ENCODE data around the gene XRCC5.
"Not testable (repeated sequence)": the region's sequence is repeated elsewhere in the genome, so short reads cannot be mapped to it uniquely, and the experiment has no call there.

Gene XRCC5

DNA sequence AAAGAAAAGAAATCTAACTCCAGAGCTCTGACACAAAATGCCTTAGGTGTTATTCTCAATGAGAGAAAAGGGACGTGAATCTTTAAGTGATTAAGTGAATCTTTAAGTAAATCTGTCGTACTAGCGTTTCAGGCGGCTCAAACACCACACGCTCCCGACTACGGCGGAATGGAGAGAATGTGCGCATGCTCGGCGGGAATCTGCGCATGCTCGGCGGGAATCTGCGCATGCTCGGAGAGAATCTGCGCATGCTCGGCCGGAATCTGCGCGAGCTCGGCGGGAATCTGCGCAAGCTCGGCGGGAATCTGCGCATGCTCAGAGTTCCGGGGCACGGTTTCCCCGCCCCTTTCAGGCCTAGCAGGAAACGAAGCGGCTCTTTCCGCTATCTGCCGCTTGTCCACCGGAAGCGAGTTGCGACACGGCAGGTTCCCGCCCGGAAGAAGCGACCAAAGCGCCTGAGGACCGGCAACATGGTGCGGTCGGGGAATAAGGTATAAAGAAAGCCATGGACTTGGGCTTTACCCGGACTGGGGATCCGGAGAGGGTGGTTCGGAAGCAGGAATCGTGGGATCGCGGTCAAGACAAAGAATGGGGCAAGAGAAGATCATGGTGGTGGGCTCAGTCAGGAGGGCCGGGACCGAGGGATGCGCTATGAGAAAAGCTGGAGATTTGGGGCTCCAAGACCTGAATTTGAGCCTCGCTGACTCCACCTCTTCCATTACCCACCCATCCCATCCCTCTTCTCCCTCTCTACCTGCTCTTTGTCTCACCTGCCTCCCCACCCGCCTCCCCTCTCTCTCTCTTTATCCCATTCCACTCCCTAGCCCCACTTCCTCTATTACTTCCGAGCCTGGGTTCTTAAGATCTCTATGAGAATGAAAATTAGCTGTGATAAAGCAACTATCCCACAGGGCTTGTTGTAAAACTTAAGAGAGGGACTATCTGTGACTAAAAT, at the start of gene XRCC5:
TSS of gene XRCC5 (plus strand) at position 382 of the 955 bp plus-strand sequence. CDS start at position 471, 89 bp downstream.
- DNase-seq: peak; percentile 64 to 97 (median 87)

DNA sequence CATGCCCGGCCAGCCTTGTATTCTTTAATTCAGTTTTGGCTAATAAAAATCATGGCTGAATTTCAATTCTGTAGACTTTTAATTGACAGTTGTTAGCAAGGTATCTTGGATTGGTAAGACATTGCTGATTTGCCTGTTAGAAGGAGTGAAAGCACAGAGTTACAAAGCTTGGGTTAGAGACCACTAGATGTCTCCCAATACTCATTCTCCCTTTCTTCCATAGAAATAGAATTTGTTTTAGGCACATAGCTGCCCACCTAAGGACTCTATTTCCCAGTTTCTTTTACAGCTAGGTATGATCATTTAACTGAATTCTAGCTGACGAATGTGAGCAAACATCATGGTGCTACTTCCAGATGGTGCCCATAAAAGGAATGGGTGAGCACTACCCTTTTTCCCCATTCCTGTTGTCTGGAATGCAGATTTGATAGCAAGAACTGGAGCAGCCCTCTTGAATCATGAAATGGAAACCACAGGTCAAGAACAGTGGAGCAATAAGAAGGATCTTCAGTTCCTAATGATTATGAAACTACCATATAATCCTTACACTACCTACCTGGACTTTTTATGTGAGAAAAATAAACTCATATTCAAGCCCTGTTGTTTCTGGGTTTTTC, 45.0 kb upstream of the XRCC5 start:
- no peak for DNase-seq

DNA sequence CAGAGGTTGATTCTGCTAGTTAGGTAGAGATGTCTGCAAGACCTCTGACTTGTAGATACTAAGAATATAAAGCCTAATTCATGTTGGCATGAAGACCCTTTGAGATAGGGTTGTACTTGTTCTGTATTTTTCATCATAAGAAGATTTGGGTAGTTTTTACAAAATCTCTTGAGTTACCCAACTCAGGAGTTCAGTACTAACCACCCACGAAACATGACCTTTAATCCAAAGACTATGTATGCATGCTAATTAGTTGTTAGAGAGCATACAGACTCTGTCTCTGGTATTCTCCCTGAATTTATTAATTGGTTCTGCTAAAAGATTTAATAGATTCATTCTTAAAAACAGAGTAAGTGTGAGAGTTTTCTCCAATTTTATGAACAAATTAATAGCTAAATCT, 44.5 kb upstream of the XRCC5 start:
- DNase-seq: no peak

DNA sequence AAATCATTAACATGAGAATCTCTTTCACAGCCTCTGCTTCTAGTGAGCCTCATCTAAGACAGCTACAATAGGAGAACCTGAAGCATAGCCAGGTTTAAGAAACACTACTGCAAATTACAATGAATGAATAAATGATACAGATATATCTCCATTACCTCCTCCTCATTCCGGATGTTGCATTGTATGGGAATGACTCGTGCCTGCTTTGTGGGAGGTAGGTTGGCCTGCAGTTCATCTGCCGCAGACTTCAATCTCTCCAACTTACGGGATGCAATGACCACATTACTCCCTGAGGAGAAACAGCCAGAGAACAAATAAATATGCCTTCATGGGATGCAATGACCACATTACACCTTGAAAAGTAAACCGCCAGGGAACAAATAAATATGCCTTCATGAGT, 42.9 kb upstream of the XRCC5 start:
- DNase-seq: no peak

DNA sequence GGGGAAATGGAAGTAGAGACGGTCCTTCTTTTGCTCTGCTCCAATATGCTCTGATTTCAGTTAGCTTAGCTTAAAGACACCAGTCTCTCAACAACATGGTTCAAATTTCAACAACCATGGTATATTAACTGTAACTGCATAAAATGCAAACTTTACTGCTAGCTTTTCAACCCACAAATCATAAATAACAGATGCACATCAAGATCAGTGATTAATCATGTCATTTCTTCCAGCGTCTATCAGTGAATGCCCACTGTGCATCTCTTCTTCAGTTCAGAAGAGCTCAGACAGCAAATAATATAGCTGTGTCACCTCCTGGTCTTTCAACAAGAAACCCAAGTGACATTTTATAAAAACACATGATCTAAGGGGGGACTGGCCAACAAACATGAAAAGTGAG, 40.1 kb upstream of the XRCC5 start:
- DNase-seq: no peak

DNA sequence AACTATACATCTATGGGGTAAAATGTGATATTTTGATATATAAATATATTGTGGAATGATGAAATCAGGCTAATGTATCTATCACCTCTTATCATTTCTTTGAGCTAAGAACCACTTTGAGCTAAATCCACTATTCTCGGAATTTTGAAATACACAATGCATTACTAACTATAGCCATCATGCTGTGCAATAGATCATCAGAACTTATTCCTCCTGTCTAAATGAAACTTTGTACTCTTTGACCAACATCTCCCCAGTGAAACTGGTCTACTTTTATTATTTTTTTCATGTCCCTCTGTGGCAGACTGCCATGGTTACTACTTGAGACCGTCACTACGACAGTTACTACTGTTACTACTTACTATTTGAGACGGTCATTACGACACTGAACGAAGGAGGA, 39.0 kb upstream of the XRCC5 start:
- no peak for DNase-seq

DNA sequence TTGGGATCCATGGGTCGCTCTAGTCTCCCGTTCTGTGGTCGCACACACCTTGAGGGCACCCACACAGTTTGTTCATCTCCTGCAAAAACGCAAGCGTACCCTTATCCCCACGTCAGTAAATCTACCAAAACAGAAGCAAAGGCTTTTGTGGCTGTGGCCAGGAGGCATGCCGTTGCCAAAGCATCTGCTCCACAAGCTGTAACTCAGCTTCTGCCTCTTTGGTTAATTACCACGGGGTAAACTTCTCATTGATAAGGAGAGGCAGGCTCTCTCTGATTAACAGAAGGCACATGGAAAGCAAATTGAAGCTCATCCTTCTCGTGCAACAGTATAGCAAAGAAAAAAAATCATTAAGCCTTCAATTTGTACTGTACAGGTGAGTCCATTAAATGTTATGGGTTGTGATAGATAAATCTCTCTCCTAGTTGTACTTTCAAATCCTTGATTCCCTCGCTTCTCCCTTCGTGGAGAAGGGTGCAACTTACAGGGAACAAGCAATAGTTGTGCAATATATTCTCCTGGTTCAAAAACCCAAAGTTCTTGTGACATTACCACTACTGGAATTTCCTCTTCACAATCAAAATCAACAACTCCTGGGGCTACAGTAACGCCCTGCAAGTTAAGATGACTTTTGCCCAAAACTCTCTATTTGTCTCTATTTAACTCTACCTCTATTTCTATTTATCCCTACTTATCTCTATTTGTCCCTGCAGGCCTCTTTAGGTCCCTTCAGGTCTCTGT, 37.9 kb upstream of the XRCC5 start:
- DNase-seq: no peak

DNA sequence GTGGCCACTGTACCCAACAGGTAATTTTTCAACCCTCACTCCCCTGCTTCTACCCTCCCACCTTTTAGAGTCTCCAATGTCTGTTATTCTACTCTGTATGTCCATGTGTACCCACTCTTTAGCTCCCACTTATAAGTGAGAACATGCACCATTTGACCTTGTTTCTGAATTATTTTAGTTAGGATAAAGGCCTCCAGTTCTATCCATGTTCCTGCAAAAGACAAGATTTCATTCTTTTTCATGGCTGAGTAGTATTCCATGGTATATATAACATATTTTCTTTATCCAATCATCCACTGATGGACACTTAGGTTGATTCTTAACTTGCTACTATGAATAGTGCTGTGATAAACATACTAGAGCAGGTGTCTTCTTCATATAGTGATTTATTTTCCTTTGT, 36.7 kb upstream of the XRCC5 start:
- no peak for DNase-seq

DNA sequence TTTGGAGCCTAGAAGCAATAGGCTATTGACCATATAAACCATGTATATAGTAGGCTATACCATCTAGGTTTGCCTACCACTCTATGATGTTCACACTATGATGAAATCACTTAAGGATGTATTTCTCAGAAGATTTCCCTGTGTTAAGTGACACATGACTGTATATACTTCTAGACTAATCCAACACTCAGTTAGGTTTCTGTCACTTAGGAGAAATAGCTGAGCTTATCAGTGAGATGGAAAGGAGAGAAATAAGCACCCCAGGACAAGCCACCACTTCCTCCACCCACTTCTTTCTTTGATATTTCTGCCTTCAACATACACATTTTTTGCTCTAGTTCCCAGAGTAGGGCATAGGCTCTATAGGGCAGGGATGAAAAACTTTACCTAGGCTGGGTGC, 35.4 kb upstream of the XRCC5 start:
- no peak for DNase-seq

DNA sequence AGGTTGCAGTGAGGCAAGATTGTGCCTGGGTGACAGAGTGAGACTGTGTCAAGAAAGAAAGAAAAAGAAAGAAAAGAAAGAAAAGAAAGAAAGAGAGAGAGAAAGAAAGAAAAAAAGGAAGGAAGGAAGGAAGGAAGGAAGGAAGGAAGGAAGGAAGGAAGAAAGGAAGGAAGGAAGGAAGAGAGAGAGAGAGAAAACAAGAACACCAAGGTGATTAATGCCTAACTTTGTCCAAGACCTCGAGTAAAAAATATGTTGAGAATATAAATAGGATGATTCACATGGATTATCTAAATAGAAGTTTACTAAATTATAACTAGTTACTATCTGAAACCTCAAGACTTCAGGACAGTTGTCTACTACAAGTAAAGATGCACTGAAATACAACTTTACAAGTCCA, 34.8 kb upstream of the XRCC5 start:
- DNase-seq: no peak

DNA sequence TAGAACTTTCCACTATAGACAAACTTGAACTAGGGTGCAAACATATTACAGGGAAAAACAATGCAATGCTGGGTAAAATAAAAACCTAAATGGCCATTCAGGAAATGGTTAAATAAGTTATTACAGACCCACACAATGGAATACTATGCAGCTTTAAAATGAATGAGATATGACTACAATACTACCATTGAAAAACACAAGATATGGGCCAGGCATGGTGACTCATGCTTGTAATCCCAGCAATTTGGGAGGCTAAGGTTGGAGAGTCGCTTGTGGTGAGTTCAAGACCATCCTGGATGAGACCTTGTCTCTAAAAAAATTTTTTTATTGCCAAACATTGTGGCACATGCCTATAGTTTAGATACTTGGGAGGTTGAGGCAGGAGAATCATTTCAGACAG, 34.4 kb upstream of the XRCC5 start:
- DNase-seq: no peak

DNA sequence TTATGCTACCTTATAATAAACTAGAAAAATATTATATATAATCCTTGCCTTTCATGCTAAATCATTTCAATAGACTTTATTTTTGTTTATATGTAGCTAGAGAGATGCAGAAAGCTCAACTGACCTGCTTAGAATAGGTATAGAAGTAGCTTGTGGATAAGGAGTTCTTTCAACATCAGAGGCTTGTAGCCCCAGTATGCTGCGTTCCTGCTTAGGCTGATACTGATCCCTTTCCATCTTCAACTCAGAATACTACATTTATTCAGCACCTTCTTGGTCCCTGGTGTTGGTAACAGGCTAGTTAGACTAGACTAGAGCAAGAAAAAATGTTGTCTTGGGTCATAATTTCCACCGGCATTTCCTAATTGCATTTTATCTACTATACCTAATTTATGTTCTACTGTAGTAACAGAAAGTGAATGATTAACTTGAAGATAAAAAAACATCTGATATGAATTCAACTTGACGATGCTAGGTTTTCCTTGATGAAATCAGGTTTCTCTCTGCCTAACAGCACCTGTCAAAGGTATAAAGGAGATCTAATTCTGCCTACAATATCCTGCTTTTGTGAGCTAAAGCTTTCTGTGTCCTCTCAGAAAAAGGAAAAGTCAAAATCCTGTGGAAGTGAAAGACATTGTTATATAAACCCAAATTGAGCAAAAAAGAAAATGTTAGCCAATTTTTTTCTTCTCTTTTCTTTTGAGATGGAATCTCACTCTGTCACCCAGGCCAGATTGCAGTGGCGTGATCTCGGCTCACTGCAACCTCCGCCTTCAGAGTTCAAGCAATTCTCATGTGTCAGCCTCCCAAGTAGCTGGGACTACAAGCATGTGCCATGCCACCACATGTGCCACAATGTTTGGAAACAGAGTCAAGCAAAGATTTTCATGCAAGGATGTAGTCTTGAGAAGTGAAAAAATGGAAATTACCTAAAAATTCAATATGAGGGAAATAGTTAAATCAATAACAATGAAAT, 33.4 kb upstream of the XRCC5 start:
- DNase-seq: no peak

DNA sequence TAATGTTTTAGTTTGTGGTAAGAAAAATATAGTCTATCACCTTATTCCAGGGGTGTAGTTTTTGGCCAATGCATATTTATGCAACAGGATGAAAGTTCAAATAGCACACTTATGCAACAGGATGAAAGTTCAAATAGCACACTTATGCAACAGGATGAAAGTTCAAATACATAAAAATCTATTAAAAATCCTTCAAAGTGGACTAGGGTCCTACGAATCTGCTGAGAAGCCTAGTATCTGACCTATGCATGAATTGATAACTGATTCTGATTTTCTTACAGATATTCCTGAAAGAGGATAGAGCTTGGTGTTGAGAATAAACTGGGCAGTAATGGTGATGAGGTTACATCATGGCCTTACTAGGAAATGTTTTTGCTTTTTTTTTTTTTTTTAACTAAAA, 30.4 kb upstream of the XRCC5 start:
- DNase-seq: no peak

DNA sequence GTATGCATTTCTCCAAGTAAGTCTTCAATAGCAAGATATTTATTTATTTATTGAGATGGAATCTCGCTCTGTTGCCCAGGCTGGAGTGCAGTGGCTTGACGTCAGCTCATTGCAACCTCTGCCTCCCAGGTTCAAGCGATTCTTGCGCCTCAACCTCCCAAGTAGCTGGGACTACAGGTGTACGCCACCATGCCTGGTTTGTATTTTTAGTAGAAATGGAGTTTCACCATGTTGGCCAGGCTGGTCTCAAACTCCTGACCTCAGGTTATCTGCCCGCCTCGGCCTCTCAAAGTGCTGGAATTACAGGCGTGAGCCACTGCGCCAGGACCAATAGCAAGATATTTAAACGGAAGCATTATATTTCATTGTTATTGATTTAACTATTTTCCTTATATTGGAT, 29.1 kb upstream of the XRCC5 start:
- not testable (repeated sequence) for DNase-seq

DNA sequence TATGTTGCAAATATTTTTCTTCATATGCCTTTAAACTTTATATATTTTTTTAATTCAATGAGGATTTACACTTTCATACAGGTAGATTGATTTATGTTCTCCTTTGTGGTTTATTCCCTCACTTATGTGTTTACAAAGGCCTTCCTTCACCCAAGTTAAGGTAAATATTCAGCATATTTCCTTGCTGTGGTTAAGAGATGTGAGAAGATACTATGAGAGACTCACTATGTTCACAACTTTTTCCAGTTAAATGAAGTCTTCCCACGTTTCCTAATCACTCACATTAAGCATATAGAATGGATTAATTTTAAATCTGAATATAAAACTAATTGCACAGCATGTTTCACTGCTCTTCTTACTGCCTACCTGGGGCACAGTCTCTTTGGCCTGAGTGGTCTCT, 28.1 kb upstream of the XRCC5 start:
- DNase-seq: no peak

DNA sequence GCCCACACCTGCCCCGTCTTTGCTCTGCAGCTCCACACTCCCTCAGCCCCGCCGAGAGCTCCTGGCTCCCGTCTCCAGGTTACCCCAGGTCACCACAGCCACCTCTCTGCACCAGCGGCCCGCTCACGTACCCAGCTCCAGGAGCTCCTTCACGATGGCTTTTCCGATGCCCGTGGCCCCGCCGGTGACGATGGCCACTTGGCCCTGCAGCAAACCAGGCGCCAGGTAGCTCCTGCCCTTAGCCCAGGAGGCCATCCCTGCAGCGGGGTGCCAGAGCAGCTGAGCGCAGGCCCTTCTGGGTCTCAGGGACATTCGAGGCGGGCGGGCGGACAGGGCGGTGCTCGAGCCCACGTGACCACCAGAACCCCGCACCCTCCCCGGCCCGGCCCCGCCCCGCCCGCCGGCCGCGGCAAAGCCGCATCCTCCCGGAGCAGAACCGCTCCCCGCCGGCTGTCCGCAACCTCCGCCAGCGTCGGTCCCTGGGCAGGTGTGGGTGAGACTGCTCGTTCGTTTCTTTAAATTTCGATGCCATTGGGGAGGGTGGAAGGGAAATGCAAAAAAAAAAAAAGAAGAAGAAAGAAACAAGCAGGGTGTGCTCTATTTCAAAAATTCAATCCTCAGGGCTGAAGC, 27.5 kb upstream of the XRCC5 start, which contains the start of the genes PECR and TMEM169:
TSS of gene PECR (minus strand) at position 323 of the 630 bp plus-strand sequence. CDS start at position 255, 68 bp downstream.
TSS of gene TMEM169 (plus strand) at position 433 of the 630 bp plus-strand sequence. CDS start 14,045 bp downstream, outside the sequence.
- peak; percentile 17 to 90 (median 72) for DNase-seq

DNA sequence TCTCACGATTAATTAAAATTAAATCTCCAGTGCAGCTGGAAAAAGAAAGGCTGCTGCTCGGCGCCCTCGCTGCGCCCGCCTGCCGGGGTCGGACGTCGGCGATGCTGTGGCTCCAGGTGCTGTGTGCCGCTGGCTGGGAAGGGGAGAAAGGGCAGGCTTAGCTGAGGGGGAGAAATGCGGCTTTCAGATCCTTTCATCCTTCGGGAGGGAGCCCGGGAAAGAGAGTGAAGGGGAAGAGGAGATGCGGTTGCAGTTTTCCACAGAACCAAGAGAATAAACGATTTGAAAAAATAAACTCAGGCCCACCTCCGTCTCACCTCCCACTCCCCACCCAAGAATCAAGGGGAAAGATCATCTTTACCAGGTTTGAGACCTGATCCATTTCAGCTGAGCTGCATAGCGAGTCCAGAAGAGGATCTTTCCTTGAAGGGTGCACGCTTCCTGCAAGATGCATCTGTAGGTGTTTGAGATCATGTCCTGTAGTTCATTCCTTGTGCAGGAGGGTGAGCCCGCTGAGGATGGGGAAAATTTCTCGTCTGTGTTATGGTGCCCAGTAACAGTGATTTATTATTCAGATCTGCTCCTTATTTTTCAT, 26.9 kb upstream of the XRCC5 start:
- DNase-seq: peak in 11 of 51 donors; percentile 17 to 55 (median 25)

DNA sequence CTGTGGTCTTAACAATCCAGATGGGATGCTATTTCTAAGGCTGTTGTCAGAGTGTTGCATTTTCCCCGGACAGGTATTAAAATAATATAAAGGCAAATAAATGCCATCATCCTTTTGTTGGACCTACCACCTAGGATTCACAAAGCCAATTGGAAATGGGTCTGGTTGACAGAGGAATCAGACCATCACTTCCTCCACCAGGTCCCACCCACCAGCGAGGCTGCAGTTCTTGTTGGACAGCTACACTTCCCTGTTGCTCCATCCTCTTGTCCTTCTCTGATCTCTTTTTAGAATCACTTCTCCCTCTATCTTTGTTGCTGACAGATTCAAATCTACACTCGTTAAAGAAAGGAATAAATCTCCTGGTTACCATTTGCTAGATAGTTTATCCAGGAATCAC, 26.3 kb upstream of the XRCC5 start:
- peak in 21 of 51 donors; percentile 1 to 66 (median 20) for DNase-seq

DNA sequence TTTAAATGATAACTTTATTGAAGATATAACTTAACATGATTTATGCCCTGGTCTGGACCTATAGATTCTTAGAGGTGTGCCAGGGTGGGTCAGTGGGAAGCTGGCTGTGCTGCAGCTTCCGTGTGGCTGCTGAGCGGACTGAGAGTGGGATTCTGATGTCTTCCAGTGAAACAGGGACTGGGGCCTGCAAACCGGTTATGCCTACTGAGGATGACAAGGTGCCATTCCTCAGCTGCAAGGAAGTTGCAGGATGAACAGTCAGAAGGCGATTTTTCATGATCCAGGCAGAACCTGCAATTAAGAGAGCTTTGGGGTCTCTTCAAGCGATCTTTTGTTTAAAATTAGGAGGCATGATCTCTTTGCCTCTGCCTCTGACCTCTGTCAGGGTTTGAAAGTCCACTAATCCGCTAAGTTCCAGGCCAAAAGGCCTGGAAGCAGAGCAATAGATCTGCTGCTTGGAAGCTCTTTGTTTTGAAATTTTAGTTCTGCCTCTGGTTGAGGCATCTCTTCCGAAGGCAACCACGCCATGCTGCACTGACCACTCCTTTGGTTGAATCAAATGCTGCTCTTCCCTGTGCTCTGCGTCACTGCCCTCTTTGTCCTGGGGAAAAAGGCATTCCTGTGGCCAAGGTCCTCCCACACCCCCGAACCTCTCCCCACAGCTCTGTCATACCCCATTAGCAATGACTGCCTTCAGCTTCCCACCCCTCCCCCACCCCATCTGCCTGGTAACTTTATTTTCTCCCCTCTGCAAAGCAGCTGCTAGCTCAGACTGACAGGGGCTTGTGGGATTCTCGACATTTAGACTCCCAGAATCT, 25.5 kb upstream of the XRCC5 start:
- DNase-seq: peak in 10 of 51 donors; percentile 2 to 24 (median 12)
